Activated T-cell treated with anti-CD3 and anti-CD28 coated beads for 4 hours (primary cell): ENCODE results near the gene UBE2F.
"Not testable (repeated sequence)": the region's sequence is repeated elsewhere in the genome, so short reads cannot be mapped to it uniquely, and the experiment has no call there.

ENCODE experiments used
- DNase-seq: peaks from one replicate; pipeline ENCODE4 v3.0.0-alpha.2; 2020

The UBE2F gene

GRCh38 chr2:238057696-238058575, 91.1 kb downstream of the UBE2F start:
- not testable (repeated sequence) for DNase-seq

GRCh38 chr2:238059505-238059904, 92.7 kb downstream of the UBE2F start:
- DNase-seq = no peak

- DNase-seq = no peak
Measured at GRCh38 chr2:238060096-238060541, 93.3 kb downstream of the UBE2F start.

- peak; percentile 91 for DNase-seq
Measured at GRCh38 chr2:238060542-238061314, 93.9 kb downstream of the UBE2F start, which contains the start of gene SCLY. TSS of gene SCLY (plus strand) at chr2:238061001. CDS start at chr2:238061055, 54 bp downstream.

GRCh38 chr2:238061315-238062202, 94.7 kb downstream of the UBE2F start:
- DNase-seq = no peak

GRCh38 chr2:238063414-238064189, 96.8 kb downstream of the UBE2F start:
- DNase-seq = no peak

- DNase-seq = no peak
Measured at GRCh38 chr2:238064376-238064775, 97.6 kb downstream of the UBE2F start.

GRCh38 chr2:238065071-238065846, 98.4 kb downstream of the UBE2F start:
- DNase-seq = no peak

- no peak for DNase-seq
Measured at GRCh38 chr2:238066218-238066617, 99.4 kb downstream of the UBE2F start.

- not testable (repeated sequence) for DNase-seq
Measured at GRCh38 chr2:238066718-238067117, 99.9 kb downstream of the UBE2F start.

- no peak for DNase-seq
Measured at GRCh38 chr2:238067939-238068338, 101.1 kb downstream of the UBE2F start.

GRCh38 chr2:238069021-238069709, 102.4 kb downstream of the UBE2F start:
- DNase-seq = no peak

GRCh38 chr2:238069877-238070276, 103.1 kb downstream of the UBE2F start:
- no peak for DNase-seq

- no peak for DNase-seq
Measured at GRCh38 chr2:238075397-238075796, 108.6 kb downstream of the UBE2F start.

GRCh38 chr2:238077292-238077691, 110.5 kb downstream of the UBE2F start:
- no peak for DNase-seq

GRCh38 chr2:238079874-238080327, 113.1 kb downstream of the UBE2F start:
- no peak for DNase-seq

- DNase-seq = no peak
Measured at GRCh38 chr2:238080518-238080917, 113.7 kb downstream of the UBE2F start.

GRCh38 chr2:238081150-238081549, 114.3 kb downstream of the UBE2F start:
- no peak for DNase-seq

- DNase-seq = no peak
Measured at GRCh38 chr2:238081561-238081960, 114.7 kb downstream of the UBE2F start.

- no peak for DNase-seq
Measured at GRCh38 chr2:238082151-238082550, 115.3 kb downstream of the UBE2F start.
